HG02970 (cell line): ENCODE measurements around the gene KDM2A.

Source experiments
- ATAC-seq: cut with Tn5 transposase; IDR thresholded peaks from one replicate; pipeline ENCODE4 v1.9.1; 2021; ENCODE audit warnings: mild to moderate bottlenecking, moderate library complexity, moderate number of reproducible peaks; ENCODE audit not compliant: unreplicated experiment, low FRiP score

The KDM2A gene

DNA sequence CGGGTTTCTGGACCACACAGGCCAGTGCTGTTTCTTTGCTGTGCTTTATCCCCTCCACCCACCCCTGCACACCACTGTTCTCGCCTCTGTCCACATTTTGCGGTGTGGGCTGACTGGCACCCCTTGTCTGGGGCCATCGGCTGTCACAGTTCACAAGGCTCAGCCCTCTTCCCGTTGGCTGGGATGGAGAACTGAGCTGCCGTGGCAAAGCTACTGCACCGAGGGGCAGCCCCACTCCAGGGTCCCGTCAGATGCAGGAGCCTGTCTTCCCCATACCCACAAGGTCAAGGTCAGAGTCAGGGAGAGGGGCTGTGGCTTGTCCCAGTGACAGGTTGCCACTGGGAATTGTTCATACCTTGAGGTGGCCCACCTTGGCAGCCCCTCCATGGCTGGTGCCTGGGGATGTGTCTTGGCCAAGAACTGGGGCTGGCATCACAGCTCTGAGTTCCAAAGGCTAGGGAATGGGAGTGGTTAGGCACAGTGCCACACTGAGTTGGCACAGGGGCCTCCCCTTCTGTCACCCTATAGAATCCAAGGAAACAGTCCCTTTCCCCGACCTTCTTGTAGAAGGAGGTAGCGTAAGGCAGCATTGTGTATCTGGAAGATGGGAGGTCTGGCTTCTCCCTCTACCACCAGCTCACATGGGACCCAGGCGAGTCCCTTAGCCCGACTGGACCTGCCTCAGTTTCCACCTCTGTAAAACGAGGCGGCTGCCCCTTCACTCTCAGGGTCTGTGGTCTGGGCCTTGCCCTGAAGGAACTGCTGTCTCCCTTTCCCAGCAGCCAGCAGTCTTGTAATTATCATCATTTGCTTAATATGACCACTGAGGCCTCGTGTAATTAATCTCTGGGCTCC lies 150.6 kb downstream of the KDM2A start:
- ATAC-seq = no peak

DNA sequence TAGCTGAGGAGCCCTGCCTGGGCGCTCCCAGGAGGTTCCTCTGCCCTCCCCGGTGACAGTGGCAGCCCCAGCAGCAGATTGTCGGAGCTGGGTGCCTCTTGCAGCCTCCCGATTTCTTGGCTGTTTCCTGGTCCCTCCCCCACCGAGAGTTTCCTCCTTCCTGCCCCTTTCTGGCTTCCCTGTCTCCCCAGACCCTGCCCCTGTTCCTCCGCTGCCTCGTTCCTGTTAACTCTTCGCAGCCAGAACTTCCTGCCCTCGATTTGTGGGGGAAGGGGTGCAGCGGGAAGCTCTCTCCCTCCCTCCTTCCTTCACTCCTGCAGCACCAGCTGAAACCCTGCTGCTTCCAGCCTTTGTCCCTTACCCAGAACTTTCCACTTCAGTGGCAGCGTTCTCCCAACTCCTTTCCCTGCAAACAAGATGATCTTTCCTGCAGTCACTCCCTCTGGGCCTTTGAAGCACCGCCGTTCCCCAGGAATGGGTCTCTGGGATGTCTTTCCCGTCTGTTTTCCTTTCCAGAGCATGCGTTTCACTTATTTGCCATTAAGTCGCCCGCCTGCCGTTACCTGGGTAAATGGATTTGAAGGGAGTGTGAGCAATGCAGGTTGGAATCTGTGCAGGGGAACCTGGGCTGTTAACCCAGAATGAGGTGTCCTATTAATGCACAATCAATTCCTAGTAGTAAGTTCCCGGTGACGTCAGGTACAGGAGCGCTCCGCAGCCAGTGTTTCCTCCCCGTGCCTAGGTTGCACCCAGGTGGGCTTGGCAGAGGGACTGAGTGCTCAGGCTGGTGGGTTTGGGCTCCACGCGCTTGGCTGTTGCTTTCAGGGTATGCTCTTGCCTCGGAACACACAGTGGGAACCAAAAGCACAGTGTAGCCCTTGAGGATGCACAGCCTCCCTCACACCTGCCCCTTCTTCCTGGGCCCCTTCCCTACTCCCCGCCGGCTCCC lies 151.5 kb downstream of the KDM2A start:
- ATAC-seq = no peak

DNA sequence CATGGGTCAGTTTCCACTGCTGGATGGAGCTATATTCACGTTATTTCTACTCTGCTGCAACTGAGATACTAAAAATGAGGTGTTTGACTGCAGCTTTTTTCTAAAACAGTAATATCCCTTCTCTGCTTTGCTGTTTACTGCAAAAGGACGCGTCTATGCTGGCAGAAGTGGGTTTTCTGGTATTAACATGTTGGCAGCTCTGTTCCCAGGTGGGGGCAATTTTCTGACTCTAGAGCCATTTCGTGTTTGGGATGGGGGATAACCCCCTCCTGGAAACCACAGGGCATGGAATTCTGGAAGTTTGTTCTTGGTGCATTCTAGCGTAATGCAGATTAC lies 152.1 kb downstream of the KDM2A start:
- no peak for ATAC-seq

DNA sequence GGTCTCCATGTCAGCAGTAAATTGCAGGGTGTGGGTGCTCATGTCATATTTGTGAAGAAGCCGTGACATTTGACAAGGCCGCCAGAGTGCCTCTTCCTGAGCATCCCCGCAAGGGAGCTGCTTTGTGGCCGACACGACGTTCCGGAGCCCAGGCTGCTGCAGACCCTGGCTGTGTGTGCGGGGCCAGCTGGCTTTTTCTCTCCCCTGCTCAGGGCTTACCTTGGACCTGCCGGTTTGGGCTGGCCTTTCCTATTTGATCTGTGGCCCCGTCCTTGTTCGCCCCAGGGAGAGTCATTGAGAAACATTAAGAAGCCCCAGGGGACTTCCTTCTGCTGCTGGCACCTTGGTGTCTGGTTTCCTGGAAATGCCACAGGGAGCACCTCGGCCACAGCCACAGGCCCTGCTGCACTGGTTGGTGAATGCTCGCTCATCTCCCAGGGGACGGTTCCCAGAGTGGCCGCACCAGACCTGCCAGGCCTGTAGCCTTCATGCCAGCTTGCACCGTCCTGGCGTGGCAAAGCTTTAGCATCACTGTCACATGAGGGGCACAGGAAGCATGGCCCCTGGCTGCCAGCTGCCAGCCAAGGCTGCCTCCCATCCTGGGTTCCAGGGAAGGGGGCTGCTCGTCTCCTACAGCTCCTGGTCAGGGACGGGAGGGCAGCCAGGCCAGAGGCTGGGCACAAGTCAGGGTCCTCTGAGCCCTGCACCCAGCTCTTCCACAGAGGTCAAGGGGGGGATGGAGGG lies 152.7 kb downstream of the KDM2A start:
- ATAC-seq = no peak

DNA sequence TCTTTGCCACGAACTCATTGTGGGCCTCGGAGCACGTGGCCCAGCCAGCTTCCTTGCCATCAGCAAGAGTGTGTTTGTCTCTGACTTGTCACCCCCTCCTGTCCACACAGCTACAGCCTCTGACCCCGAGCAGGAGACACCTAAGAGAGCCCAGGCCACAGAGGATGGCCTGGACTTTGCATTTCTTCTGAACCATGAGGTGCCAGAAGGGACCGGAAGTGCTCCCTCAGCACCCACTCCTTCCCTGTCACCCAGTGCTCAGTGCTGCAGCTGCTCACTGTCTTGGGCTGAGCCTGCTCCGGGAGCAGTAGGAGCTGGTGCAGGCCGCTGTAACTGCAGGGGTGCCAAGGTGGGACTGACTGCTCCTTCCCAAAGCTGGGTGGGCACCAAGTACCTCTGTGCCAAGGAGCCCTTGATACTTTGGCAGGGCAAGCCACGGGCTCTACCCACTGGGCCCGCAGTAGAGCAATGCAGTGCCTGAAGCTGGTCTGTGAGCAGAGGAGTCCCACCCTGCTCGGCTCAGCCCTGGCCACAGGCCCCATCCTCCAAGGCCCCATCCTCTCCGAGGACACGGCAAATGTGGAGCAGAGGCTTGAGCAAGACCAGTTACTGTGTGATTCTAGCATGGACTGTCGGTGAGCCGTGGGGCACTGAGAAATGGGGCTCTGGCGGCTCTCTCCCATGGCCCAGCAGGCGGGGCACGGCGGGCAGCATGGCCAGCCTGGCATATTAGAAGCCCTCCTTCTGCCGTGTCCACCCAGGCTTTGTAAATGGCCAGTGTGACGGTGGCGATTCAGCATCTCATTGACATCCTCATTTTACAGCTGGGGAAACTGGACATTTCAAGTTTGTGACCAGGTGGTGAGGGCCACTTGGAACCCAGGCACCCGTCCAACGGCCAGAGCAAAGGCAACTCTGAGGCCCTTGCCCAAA lies 153.5 kb downstream of the KDM2A start:
- no peak for ATAC-seq

- ATAC-seq = no peak
These were observed 154.4 kb downstream of the KDM2A start for GRCh38 chr11:67273260-67273990.

DNA sequence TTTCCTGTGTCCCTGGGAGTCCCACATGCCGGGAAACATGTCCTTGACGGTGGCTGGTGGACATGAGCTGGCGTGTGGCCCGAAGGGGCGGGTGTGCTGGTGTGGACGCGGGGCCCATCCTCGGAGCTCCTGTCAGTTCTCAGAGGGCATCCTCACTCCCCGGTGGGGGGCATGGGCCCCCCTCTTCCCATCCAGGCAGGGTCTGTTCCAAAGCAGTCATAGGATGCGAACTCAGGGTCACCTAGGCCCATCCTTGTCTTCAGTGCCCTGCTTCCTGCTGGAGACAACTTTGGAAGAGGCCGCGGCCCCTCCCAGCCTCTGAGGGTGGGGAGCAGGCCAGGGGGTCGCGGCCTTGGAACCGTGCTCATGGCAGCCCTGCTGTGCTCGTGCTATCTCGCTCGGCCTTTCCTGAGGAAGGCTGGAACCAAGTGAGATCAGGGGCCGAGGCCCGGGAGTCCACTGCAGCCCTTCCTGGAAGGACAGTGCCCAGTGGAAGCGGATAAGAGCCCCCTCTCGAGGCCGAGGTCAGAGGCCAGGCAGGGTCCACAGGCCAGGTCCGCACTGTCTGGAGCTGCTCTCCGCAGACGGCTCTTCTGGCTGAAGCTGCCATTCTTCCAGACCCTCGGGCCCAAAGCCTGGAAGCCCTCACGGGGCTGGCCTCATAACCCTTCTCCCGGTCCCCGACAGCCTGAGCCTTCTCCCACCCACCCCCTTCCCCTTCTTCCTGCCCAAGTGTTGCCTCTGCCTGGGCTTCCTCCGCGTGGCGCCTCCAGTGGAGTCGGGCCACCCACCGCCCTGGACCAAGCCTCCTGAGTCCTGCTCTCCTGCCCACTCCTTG lies 155.9 kb downstream of the KDM2A start:
- ATAC-seq = no peak

- ATAC-seq = no peak
These were observed 156.7 kb downstream of the KDM2A start for GRCh38 chr11:67275606-67276409.

GRCh38 chr11:67276781-67277230 lies 157.7 kb downstream of the KDM2A start:
- ATAC-seq = no peak

DNA sequence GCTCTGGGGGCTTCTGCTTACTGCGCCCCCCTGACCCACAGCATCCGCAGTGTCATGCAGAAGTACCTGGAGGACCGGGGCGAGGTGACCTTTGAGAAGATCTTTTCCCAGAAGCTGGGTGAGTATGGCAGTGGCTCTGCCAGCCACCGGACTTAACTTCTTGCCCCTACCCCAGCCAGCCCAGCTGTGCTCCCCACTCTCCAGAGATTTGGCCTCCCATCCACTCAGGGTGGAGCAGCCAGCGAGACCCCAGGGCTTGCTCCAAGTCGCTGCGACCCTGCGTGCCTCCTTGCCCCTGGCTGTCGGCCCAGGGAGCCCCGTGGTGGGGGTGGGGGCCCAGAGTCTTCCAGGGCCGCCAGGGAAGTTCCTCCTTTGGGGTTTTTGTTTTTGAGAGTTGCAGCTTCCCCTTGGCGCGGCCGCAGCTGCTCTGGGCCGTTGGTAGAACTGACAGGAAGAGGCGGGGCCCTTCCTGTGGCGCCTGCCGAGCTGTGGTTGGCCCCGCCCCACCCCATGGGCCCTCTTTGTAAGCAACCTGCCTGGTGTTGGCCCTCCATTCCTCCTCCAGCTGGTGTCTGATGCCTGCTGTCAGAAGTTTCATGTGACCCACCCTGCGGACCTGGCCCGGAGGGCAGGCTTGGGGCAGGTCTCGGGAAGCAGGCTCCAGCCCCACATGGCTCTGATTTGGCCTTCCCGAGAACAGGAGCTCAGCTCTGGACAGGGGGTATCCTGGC lies 158.3 kb downstream of the KDM2A start:
- peak; percentile 58 for ATAC-seq

GRCh38 chr11:67278135-67278938 lies 159.3 kb downstream of the KDM2A start:
- ATAC-seq = no peak

- no peak for ATAC-seq
These were observed 160.0 kb downstream of the KDM2A start for GRCh38 chr11:67278939-67279588.

DNA sequence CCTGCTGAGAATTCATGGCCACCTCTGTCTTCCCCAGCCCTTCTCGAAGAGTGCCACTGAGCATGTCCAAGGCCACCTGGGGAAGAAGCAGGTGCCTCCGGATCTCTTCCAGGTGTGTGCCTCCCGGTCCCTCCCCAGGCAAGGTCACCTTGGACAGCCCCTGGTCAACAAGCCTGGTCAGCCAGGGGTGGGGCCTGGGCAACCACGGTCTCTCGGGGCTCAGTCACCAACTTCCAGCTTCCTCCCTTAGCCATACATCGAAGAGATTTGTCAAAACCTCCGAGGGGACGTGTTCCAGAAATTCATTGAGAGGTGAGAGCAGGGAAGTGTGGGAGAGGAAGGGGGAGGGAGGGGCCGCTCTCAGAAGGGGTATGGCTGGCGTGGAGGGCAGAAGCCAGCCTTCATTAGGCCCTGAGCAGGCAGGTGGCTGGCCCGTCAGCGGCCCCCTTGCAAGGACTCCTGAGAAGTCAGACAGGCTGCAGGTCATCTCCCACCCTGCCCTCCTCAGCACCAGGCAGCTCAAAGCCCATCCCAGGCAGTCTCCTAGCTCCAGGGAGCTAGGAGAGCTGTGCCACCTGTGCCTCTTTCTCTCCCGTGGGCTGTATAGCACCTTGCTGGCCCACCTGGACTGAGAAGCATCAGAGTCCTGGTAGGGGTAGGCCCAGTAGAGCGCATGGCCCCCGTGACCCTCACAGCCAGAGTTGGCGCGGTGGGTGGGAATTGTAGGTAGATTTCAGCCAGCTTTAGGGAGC lies 160.7 kb downstream of the KDM2A start:
- no peak for ATAC-seq

GRCh38 chr11:67280341-67280787 lies 161.3 kb downstream of the KDM2A start:
- no peak for ATAC-seq
